Inferior parietal cortex (tissue), 1 donor: ENCODE data around the gene ZNF438.
"Not testable (repeated sequence)": the region's sequence is repeated elsewhere in the genome, so short reads cannot be mapped to it uniquely, and the experiment has no call there.

Experiments used
- DNase-seq: peaks from one replicate; pipeline ENCODE4 v3.0.0-alpha.2; 2016; ENCODE audit errors: extremely low spot score

Gene ZNF438

GRCh38 chr10:30806850-30807249 lies 224.8 kb downstream of the ZNF438 start:
- DNase-seq = no peak

- DNase-seq = no peak
Measured at GRCh38 chr10:30805061-30805460, 226.6 kb downstream of the ZNF438 start.

- no peak for DNase-seq
Measured at GRCh38 chr10:30804478-30805055, 227.1 kb downstream of the ZNF438 start.

- DNase-seq = no peak
Measured at GRCh38 chr10:30803892-30804322, 227.8 kb downstream of the ZNF438 start.

- no peak for DNase-seq
Measured at GRCh38 chr10:30803058-30803457, 228.6 kb downstream of the ZNF438 start.

GRCh38 chr10:30800368-30800767 lies 231.3 kb downstream of the ZNF438 start:
- no peak for DNase-seq

GRCh38 chr10:30798646-30799185 lies 232.9 kb downstream of the ZNF438 start:
- no peak for DNase-seq

- not testable (repeated sequence) for DNase-seq
Measured at GRCh38 chr10:30795024-30795423, 236.6 kb downstream of the ZNF438 start.
